Osteoblast (primary cell): ENCODE results near the gene IFNL1. TPM values are rescaled to one million over a fixed set of nuclear protein-coding genes. Genes with fewer than 3 reads are reported as not detected.

Experiments used
- DNase-seq: peaks from one replicate; pipeline ENCODE4 v3.0.0; 2011; ENCODE audit warnings: low spot score, mixed read lengths; ENCODE audit not compliant: insufficient read length; ENCODE audit errors: missing footprints
- H2AFZ ChIP-seq: 2 replicates; pipeline ENCODE4 v1.6.0; 2011; ENCODE audit warnings: mild to moderate bottlenecking, low read length
- H3K27ac ChIP-seq: 2 replicates; pipeline ENCODE4 v1.5.1; 2011; ENCODE audit warnings: mild to moderate bottlenecking, low read depth, low read length, moderate library complexity
- H3K27me3 ChIP-seq: 2 replicates; pipeline ENCODE4 v1.6.0; 2012; ENCODE audit warnings: mild to moderate bottlenecking, control low read depth, inconsistent platforms, low read length, moderate library complexity; ENCODE audit not compliant: insufficient read depth
- H3K36me3 ChIP-seq: 2 replicates; pipeline ENCODE4 v1.5.1; 2011; ENCODE audit warnings: mild to moderate bottlenecking, low read length, control low read depth, moderate library complexity; ENCODE audit not compliant: insufficient read depth
- H3K4me1 ChIP-seq: 2 replicates; pipeline ENCODE4 v1.5.1; 2011; ENCODE audit warnings: mild to moderate bottlenecking, low read length, control low read depth, moderate library complexity; ENCODE audit not compliant: insufficient read depth
- H3K4me2 ChIP-seq: 2 replicates; pipeline ENCODE4 v1.6.0; 2011; ENCODE audit warnings: mild to moderate bottlenecking, low read length; ENCODE audit not compliant: insufficient read depth
- H3K4me3 ChIP-seq: fragments of 200-600 bp; sonication (generic); 3 replicates; pipeline ENCODE4 v1.5.1; 2012; ENCODE audit warnings: mild to moderate bottlenecking, low read length, inconsistent platforms; ENCODE audit not compliant: insufficient read depth
- H3K79me2 ChIP-seq: 2 replicates; pipeline ENCODE4 v1.6.0; 2012; ENCODE audit warnings: mild to moderate bottlenecking, low read length, control low read depth, inconsistent platforms; ENCODE audit not compliant: insufficient read depth
- H3K9me3 ChIP-seq: 2 replicates; pipeline ENCODE4 v1.5.1; 2011; ENCODE audit warnings: low read depth, low read length, control low read depth
- H4K20me1 ChIP-seq: 2 replicates; pipeline ENCODE4 v1.6.0; 2012; ENCODE audit warnings: mild to moderate bottlenecking, low read length, control low read depth; ENCODE audit not compliant: insufficient read depth
- CTCF ChIP-seq: IDR thresholded peaks from 2 replicates; pipeline ENCODE4 v1.5.1; 2011; ENCODE audit warnings: mild to moderate bottlenecking, low read depth, low read length, moderate library complexity; ENCODE audit errors: extremely low read depth
- total RNA-seq: library from RNA; depleted of rRNA; stranded (reverse); fragments of >200 nt; gene quantifications from 2 replicates; pipeline ENCODE4 v1.2.3, GENCODE V29; 2012

IFNL1 gene
- total RNA-seq, 1 donor = not detected

GRCh38 chr19:39304185-39304513, 7.9 kb downstream of the IFNL1 start:
- no peaks in the 10 kb centered on the region for H3K36me3 ChIP-seq
- H3K27ac ChIP-seq = no peak overlapping the region
- no peak for TF ChIP-seq CTCF
- H3K9me3 ChIP-seq = no peaks in the 10 kb centered on the region
- DNase-seq = no peak
- H3K4me3 ChIP-seq = no peak overlapping the region
- peaks cover 38% of the 10 kb centered on the region for H3K27me3 ChIP-seq
- no peaks in the 10 kb centered on the region for H4K20me1 ChIP-seq
- H3K4me2 ChIP-seq = no peak overlapping the region
- no peaks in the 10 kb centered on the region for H3K79me2 ChIP-seq
- no peak overlapping the region for H2AFZ ChIP-seq
- H3K4me1 ChIP-seq = no peaks in the 10 kb centered on the region

GRCh38 chr19:39304701-39305571, 8.7 kb downstream of the IFNL1 start:
- Histone ChIP-seq H3K4me1 (no peaks in the 10 kb centered on the region), H3K9me3 (no peaks in the 10 kb centered on the region), H2AFZ (no peak overlapping the region), H4K20me1 (no peaks in the 10 kb centered on the region), H3K79me2 (no peaks in the 10 kb centered on the region), H3K4me2 (no peak overlapping the region), H3K27ac (no peak overlapping the region), H3K4me3 (no peak overlapping the region), H3K36me3 (no peaks in the 10 kb centered on the region), H3K27me3 (peaks cover 38% of the 10 kb centered on the region)
- peak; percentile 51 for DNase-seq
- no peak for TF ChIP-seq CTCF

GRCh38 chr19:39306075-39306474, 9.9 kb downstream of the IFNL1 start:
- Histone ChIP-seq H2AFZ (no peak overlapping the region), H4K20me1 (no peaks in the 10 kb centered on the region), H3K27me3 (peaks cover 38% of the 10 kb centered on the region), H3K4me2 (no peak overlapping the region), H3K36me3 (no peaks in the 10 kb centered on the region), H3K27ac (no peak overlapping the region), H3K4me3 (no peak overlapping the region), H3K9me3 (no peaks in the 10 kb centered on the region), H3K79me2 (no peaks in the 10 kb centered on the region), H3K4me1 (no peaks in the 10 kb centered on the region)
- peak; percentile 41 for DNase-seq
- no peak for TF ChIP-seq CTCF

GRCh38 chr19:39307046-39307821, 11.0 kb downstream of the IFNL1 start:
- Histone ChIP-seq H3K9me3 (no peaks in the 10 kb centered on the region), H3K4me3 (no peak overlapping the region), H3K36me3 (no peaks in the 10 kb centered on the region), H3K79me2 (no peaks in the 10 kb centered on the region), H3K27me3 (peaks cover 38% of the 10 kb centered on the region), H4K20me1 (no peaks in the 10 kb centered on the region), H3K4me2 (no peak overlapping the region), H3K27ac (no peak overlapping the region), H2AFZ (no peak overlapping the region), H3K4me1 (no peaks in the 10 kb centered on the region)
- TF ChIP-seq CTCF = no peak
- DNase-seq = peak; percentile 52
